ENCODE data around the gene HAUS1.
"Not testable (repeated sequence)": the region's sequence is repeated elsewhere in the genome, so short reads cannot be mapped to it uniquely, and the experiment has no call there.

The HAUS1 gene

GRCh38 chr18:46156124-46156745, 52.0 kb downstream of the HAUS1 start:
- DNase-seq (ENCODE audit: low read depth in 2 of 2, low spot score in 1 of 2): no peak

- DNase-seq (ENCODE audit: low read depth in 2 of 2, low spot score in 1 of 2): no peak
Observed at GRCh38 chr18:46156843-46157242, 52.7 kb downstream of the HAUS1 start.

GRCh38 chr18:46158499-46158898, 54.3 kb downstream of the HAUS1 start:
- DNase-seq (ENCODE audit: low read depth in 2 of 2, low spot score in 1 of 2): no peak

- no peak for DNase-seq (ENCODE audit: low read depth in 2 of 2, low spot score in 1 of 2)
Observed at GRCh38 chr18:46160050-46160798, 56.0 kb downstream of the HAUS1 start.

GRCh38 chr18:46160840-46161239, 56.7 kb downstream of the HAUS1 start:
- DNase-seq (ENCODE audit: low read depth in 2 of 2, low spot score in 1 of 2): not testable (repeated sequence)

GRCh38 chr18:46161703-46162396, 57.7 kb downstream of the HAUS1 start:
- no peak for DNase-seq (ENCODE audit: low read depth in 2 of 2, low spot score in 1 of 2)

- DNase-seq (ENCODE audit: low read depth in 2 of 2, low spot score in 1 of 2): no peak
Observed at GRCh38 chr18:46163091-46163490, 58.9 kb downstream of the HAUS1 start.

GRCh38 chr18:46163941-46164499, 59.8 kb downstream of the HAUS1 start:
- DNase-seq (ENCODE audit: low read depth in 2 of 2, low spot score in 1 of 2): no peak

- not testable (repeated sequence) for DNase-seq (ENCODE audit: low read depth in 2 of 2, low spot score in 1 of 2)
Observed at GRCh38 chr18:46164502-46164901, 60.3 kb downstream of the HAUS1 start.

GRCh38 chr18:46164920-46165319, 60.7 kb downstream of the HAUS1 start:
- DNase-seq (ENCODE audit: low read depth in 2 of 2, low spot score in 1 of 2): no peak

- no peak for DNase-seq (ENCODE audit: low read depth in 2 of 2, low spot score in 1 of 2)
Observed at GRCh38 chr18:46166261-46166970, 62.2 kb downstream of the HAUS1 start.

GRCh38 chr18:46167971-46168370, 63.8 kb downstream of the HAUS1 start:
- DNase-seq (ENCODE audit: low read depth in 2 of 2, low spot score in 1 of 2): no peak

- no peak for DNase-seq (ENCODE audit: low read depth in 2 of 2, low spot score in 1 of 2)
Observed at GRCh38 chr18:46169464-46169941, 65.3 kb downstream of the HAUS1 start.

GRCh38 chr18:46171331-46171730, 67.1 kb downstream of the HAUS1 start:
- no peak for DNase-seq (ENCODE audit: low read depth in 2 of 2, low spot score in 1 of 2)

GRCh38 chr18:46173393-46174341, 69.5 kb downstream of the HAUS1 start:
- DNase-seq (ENCODE audit: low read depth in 2 of 2, low spot score in 1 of 2): peak; percentile 86 to 89

GRCh38 chr18:46174342-46175041, 70.3 kb downstream of the HAUS1 start:
- no peak for DNase-seq (ENCODE audit: low read depth in 2 of 2, low spot score in 1 of 2)

- DNase-seq (ENCODE audit: low read depth in 2 of 2, low spot score in 1 of 2): no peak
Observed at GRCh38 chr18:46176001-46176400, 71.8 kb downstream of the HAUS1 start.

All from stimulated activated CD8-positive, alpha-beta memory T cell treated with anti-CD3 and anti-CD28 coated beads, Interleukin-4, amount 100 ng/mL, for 4 hours (primary cell).